HepG2 (cell line): ENCODE data around the gene CD93. TPM values are rescaled to one million over a fixed set of nuclear protein-coding genes. Genes with fewer than 3 reads are reported as not detected.

Source experiments
- ATAC-seq: fragments of 200-7000 bp; cut with Tn5 transposase; 3 replicates; pipeline ENCODE4 v1.9.1; 2020; ENCODE audit warnings: mild to moderate bottlenecking, moderate library complexity
- BruUV-seq: library from RNA; stranded (reverse); fragments of 400-500 nt; replicated peaks from 2 replicates; lab custom pipeline; 2021; lab: Mats Ljungman, UMichigan
- CTCF ChIA-PET: fragments of 300-600 bp; formaldehyde crosslinking; extraction: SDS; loops from one replicate; lab custom pipeline; 2021; ENCODE audit warnings: low total read pairs, inconsistent platforms, low intra/inter-chr PET ratio; lab: Yijun Ruan, JAX
- POLR2A ChIA-PET: fragments of 350-600 bp; sonication (Branson Sonifier 250); formaldehyde crosslinking; loops from one replicate; lab custom pipeline; 2020; ENCODE audit warnings: antibody characterized with exemption, inconsistent platforms; lab: Yijun Ruan, JAX
- DNase-seq: peaks from one replicate; pipeline ENCODE4 v3.0.0-alpha.2; 2015; ENCODE audit warnings: low spot score
- FAIRE-seq: peaks from 3 replicates; lab custom pipeline; 2011; peaks lifted over from hg19 to GRCh38; lab: Jason Lieb, UNC
- H2AFZ ChIP-seq: one replicate; pipeline ENCODE4 v1.6.1; 2011; ENCODE audit warnings: low read length, inconsistent platforms
- H3K27ac ChIP-seq: fragments of 300-600 bp; 3 replicates; pipeline ENCODE4 v1.8.0; 2011; ENCODE audit warnings: mixed run types, mild to moderate bottlenecking, mixed read lengths, low read length, inconsistent platforms; ENCODE audit not compliant: insufficient read depth; ENCODE audit errors: extremely low read length
- H3K27me3 ChIP-seq, 2 experiments: fragments of 200-600 bp in 1 of 2; 2 replicates in 1 of 2; 3 replicates in 1 of 2; pipeline versions ENCODE4 v1.6.0 to v1.8.0; 2011; ENCODE audit warnings: low read length in 2 of 2, mild to moderate bottlenecking in 2 of 2, moderate library complexity in 2 of 2, inconsistent platforms in 1 of 2; ENCODE audit not compliant: insufficient read depth in 2 of 2, control insufficient read depth in 1 of 2
- H3K36me3 ChIP-seq, 2 experiments: fragments of 200-600 bp in 1 of 2; replicated peaks in 1 of 2; 2 replicates in 1 of 2; 3 replicates in 1 of 2; pipeline versions ENCODE4 v1.5.1 to v1.8.0; 2011; ENCODE audit warnings: low read length in 2 of 2, inconsistent platforms in 1 of 2; ENCODE audit not compliant: insufficient read depth in 2 of 2, control insufficient read depth in 1 of 2
- H3K4me1 ChIP-seq: 2 replicates; pipeline ENCODE4 v1.5.1; 2012; ENCODE audit warnings: low read length, inconsistent platforms; ENCODE audit not compliant: insufficient read depth
- H3K4me2 ChIP-seq: 2 replicates; pipeline ENCODE4 v1.6.0; 2011; ENCODE audit warnings: low read depth, low read length, inconsistent platforms
- H3K4me3 ChIP-seq, 3 experiments: fragments of 200-600 bp in 1 of 3; sonication (generic), shearing (Covaris generic) in 1 of 3; replicated peaks in 1 of 3; 2 replicates each; pipeline ENCODE4 v1.5.1; 2011 to 2016; ENCODE audit warnings: low read length in 3 of 3, inconsistent platforms in 2 of 3, low read depth in 2 of 3, mild to moderate bottlenecking in 2 of 3, control low read depth in 1 of 3, mixed read lengths in 1 of 3; ENCODE audit not compliant: insufficient read depth in 1 of 3
- H3K79me2 ChIP-seq: one replicate; pipeline ENCODE4 v1.6.1; 2011; ENCODE audit warnings: low read length, inconsistent platforms; ENCODE audit not compliant: insufficient read depth
- H3K9ac ChIP-seq: 2 replicates; pipeline ENCODE4 v1.6.0; 2011; ENCODE audit warnings: mild to moderate bottlenecking, low read depth, low read length, inconsistent platforms; ENCODE audit not compliant: insufficient read depth
- H3K9me3 ChIP-seq: 2 replicates; pipeline ENCODE4 v1.5.1; 2012; ENCODE audit warnings: mild to moderate bottlenecking, low read length
- H4K20me1 ChIP-seq: 2 replicates; pipeline ENCODE4 v1.6.0; 2011; ENCODE audit warnings: inconsistent platforms, mild to moderate bottlenecking, low read length, moderate library complexity; ENCODE audit not compliant: insufficient read depth
- DMAP1 ChIP-seq: IDR thresholded peaks from 2 replicates; pipeline ENCODE4 v1.6.1; 2016
- MLLT10 ChIP-seq: sonication (generic); formaldehyde crosslinking; IDR thresholded peaks from 2 replicates; pipeline ENCODE4 v1.4.0; 2020; ENCODE audit warnings: missing genetic modification reagents
- NFE2 ChIP-seq: sonication (generic); formaldehyde crosslinking; IDR thresholded peaks from 2 replicates; pipeline ENCODE4 v1.4.0; 2020; ENCODE audit warnings: missing genetic modification reagents
- PRMT3 ChIP-seq: sonication (generic); formaldehyde crosslinking; IDR thresholded peaks from 2 replicates; pipeline ENCODE4 v1.8.1; 2022; ENCODE audit warnings: low read depth, mild to moderate bottlenecking, moderate library complexity, missing genetic modification reagents, borderline replicate concordance
- SMARCE1 ChIP-seq: fragments of 450-650 bp; IDR thresholded peaks from 2 replicates; pipeline ENCODE4 v1.6.1; 2017; ENCODE audit warnings: borderline replicate concordance
- ZNF660 ChIP-seq: sonication (generic); formaldehyde crosslinking; IDR thresholded peaks from 2 replicates; pipeline ENCODE4 v1.5.1; 2020; ENCODE audit warnings: mild to moderate bottlenecking, low read depth, missing genetic modification reagents, borderline replicate concordance
- WGBS: methylation state at CpG from one replicate; pipeline ENCODE4 v1.1.6; 2017; ENCODE audit warnings: low lambda C conversion rate; 5-methylcytosine and 5-hydroxymethylcytosine counted together
- in situ Hi-C: cut with HindIII; loops from 2 replicates; pipeline ENCODE4 v1.10.0; 2017; ENCODE audit warnings: low pct_unique_long_range_greater_than_20kb; ENCODE audit not compliant: extremely low pct_ligation_motif_present
- intact Hi-C: fragments of 100-400 bp; cut with micrococcal nuclease; formaldehyde crosslinking; loops from one replicate; pipeline ENCODE4 v1.10.0; 2022; ENCODE audit not compliant: unreplicated experiment
- polyA plus RNA-seq, 8 experiments: library from polyadenylated mRNA; depleted of rRNA in 3 of 8; stranded (reverse) in 7 of 8; unstranded in 1 of 8; fragments of >200 nt; fragmentation: Illumina TruSeq in 4 of 8; extraction: Trizol in 4 of 8; gene quantifications; 2 replicates each; pipeline versions ENCODE4 v1.2.1 to v1.2.3, GENCODE V29; 2011 to 2016; ENCODE audit warnings: low read depth in 4 of 8, missing spikeins in 1 of 8, mixed read lengths in 1 of 8; ENCODE audit not compliant: insufficient read depth in 1 of 8
- total RNA-seq, 5 experiments: library from RNA; depleted of rRNA; stranded (reverse); fragments of >200 nt; fragmentation: Illumina TruSeq; extraction: Trizol; gene quantifications; 2 replicates each; pipeline ENCODE4 v1.2.3, GENCODE V29; 2016; ENCODE audit warnings: low read depth in 1 of 5
- TF ChIP-seq, protein P1 (sequence below): sonication (generic); formaldehyde crosslinking; IDR thresholded peaks from 2 replicates; pipeline ENCODE4 v1.5.1; 2020; ENCODE audit warnings: mild to moderate bottlenecking, missing genetic modification reagents, moderate library complexity
- TF ChIP-seq, protein P2 (sequence below): sonication (generic); formaldehyde crosslinking; IDR thresholded peaks from 2 replicates; pipeline ENCODE4 v1.4.0; 2020; ENCODE audit warnings: missing genetic modification reagents, low read depth, mild to moderate bottlenecking, borderline replicate concordance

Gene CD93
- total and polyA plus RNA-seq, 2 of the 13 experiments (the other 11 are each of a cell fraction or from before 2014, with no cell fraction given), result not detected

DNA sequence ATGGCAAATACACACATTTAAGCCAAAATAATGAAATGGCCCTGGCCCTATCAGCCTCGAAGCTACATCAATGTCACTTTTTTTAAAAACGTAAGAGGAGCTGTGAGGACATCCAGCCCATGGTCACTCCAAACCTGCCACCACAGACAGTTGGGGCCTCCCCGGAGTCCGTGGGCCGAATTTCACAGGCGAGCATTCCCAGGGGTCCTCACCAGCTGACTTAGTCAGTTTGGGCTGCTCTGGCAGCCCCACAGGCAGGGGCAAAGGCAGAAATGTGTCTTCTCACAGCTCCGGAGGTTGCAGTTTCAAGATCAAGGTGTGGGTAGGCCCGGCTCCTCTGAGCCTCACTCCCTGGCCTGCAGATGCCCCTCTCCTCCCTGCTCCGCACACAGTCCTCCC lies 25.8 kb upstream of the CD93 start:
- Histone ChIP-seq H3K4me2 (no peak overlapping the region), H3K9me3 (no peaks in the 10 kb centered on the region), H3K4me3 (no peak overlapping the region), H3K4me1 (no peaks in the 10 kb centered on the region), H2AFZ (no peak overlapping the region), H3K36me3 (no peaks in the 10 kb centered on the region), H4K20me1 (no peaks in the 10 kb centered on the region), H3K27me3 (peaks cover 0 to 4% of the 10 kb centered on the region in 2 experiments; a peak in 2 of 5 replicates), H3K27ac (no peak overlapping the region), H3K9ac (no peak overlapping the region), H3K79me2 (no peaks in the 10 kb centered on the region)
- ChIA-PET POLR2A (no interaction called here), CTCF (no interaction called here)
- TF ChIP-seq MLLT10 (CRISPR knock-in tag), result no peak
- TF ChIP-seq ZNF660 (CRISPR knock-in tag), result no peak
- no peak for TF ChIP-seq NFE2 (CRISPR knock-in tag)
- TF ChIP-seq SMARCE1, result no peak
- TF ChIP-seq, protein P1, sequence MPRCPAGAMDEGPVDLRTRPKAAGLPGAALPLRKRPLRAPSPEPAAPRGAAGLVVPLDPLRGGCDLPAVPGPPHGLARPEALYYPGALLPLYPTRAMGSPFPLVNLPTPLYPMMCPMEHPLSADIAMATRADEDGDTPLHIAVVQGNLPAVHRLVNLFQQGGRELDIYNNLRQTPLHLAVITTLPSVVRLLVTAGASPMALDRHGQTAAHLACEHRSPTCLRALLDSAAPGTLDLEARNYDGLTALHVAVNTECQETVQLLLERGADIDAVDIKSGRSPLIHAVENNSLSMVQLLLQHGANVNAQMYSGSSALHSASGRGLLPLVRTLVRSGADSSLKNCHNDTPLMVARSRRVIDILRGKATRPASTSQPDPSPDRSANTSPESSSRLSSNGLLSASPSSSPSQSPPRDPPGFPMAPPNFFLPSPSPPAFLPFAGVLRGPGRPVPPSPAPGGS (CRISPR knock-in tag), result no peak
- TF ChIP-seq, protein P2, sequence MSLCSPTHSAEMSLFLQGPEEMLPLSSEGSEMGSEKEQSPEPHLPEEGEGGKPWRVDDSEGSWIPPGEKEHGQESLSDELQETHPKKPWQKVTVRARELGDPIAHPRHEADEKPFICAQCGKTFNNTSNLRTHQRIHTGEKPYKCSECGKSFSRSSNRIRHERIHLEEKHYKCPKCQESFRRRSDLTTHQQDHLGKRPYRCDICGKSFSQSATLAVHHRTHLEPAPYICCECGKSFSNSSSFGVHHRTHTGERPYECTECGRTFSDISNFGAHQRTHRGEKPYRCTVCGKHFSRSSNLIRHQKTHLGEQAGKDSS (CRISPR knock-in tag), result no peak
- TF ChIP-seq DMAP1, result no peak
- TF ChIP-seq PRMT3, result no peak
- DNase-seq, result no peak
- no peak for FAIRE-seq
- no peak for ATAC-seq
- no TSS peak for BruUV-seq
- WGBS, result 32% methylated on average over 9 of the region's 9 CpGs
- in situ Hi-C loops (no loop called here), intact Hi-C loops (no loop called here)
